Esophagus muscularis mucosa (tissue), 3 donors: ENCODE data around the gene PDLIM5.

Source experiments
- POLR2A ChIP-seq: fragments of 450-650 bp; IDR thresholded peaks from one replicate; pipeline ENCODE4 v1.6.1; 2017; ENCODE audit warnings: antibody characterized with exemption, moderate library complexity, mild to moderate bottlenecking, low read depth
- TF ChIP-seq, protein P1 (sequence below), 3 experiments: fragments of 200-600 bp in 2 of 3; fragments of 450-650 bp in 1 of 3; sonication (generic) in 2 of 3; IDR thresholded peaks; one replicate each; pipeline ENCODE4 v1.5.1; 2017 to 2019; ENCODE audit warnings: antibody characterized with exemption in 3 of 3, mild to moderate bottlenecking in 2 of 3, moderate library complexity in 1 of 3

DNA sequence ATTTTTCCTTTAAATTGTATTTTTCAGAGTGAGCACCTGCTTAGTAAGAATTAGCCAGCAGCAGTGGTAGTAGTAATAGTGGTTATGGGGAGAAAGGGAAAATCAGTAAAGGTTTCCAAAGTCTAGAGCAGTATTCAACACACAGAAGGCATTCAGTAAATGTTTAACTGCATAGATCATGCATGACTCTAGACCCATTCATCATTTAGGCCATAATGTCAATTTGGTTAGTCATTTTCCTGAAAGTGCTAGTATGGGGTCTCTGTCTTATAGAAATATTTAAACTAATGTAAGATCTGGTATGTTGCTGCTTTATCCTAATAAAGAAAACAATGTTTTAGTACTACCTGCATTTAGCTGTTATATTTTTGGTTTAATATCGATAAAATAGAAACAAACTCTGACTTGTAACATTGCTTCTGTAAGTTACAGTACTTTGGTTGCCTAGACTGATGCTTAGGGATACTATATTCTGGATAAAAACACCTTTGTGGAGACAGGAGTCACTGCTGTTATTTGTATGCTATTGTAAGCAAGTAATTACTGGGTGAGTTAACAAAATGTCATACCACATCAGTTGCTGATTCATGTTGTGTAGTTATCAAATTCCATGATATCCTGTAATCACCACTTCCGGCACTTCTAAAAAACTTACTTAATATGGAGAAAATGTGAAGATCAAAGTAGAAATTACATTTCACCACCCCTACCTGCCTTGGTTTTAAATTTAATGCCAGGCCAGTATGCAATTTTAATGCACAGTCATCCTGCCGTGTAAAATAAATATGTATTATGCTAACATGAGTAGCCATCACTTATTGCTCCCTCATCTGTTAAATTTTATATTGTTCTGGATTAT lies 190.2 kb downstream of the PDLIM5 start:
- TF ChIP-seq, protein P1, sequence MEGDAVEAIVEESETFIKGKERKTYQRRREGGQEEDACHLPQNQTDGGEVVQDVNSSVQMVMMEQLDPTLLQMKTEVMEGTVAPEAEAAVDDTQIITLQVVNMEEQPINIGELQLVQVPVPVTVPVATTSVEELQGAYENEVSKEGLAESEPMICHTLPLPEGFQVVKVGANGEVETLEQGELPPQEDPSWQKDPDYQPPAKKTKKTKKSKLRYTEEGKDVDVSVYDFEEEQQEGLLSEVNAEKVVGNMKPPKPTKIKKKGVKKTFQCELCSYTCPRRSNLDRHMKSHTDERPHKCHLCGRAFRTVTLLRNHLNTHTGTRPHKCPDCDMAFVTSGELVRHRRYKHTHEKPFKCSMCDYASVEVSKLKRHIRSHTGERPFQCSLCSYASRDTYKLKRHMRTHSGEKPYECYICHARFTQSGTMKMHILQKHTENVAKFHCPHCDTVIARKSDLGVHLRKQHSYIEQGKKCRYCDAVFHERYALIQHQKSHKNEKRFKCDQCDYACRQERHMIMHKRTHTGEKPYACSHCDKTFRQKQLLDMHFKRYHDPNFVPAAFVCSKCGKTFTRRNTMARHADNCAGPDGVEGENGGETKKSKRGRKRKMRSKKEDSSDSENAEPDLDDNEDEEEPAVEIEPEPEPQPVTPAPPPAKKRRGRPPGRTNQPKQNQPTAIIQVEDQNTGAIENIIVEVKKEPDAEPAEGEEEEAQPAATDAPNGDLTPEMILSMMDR (IDR thresholded peaks at IDR 0.05), result no peak
- no peak for TF ChIP-seq POLR2A
